GM21528 (cell line): ENCODE measurements around the gene PCYOX1L.
"Not testable (repeated sequence)": the region's sequence is repeated elsewhere in the genome, so short reads cannot be mapped to it uniquely, and the experiment has no call there.

Experiments used
- ATAC-seq: cut with Tn5 transposase; IDR thresholded peaks from one replicate; pipeline ENCODE4 v1.9.1; 2021; ENCODE audit warnings: mild to moderate bottlenecking, moderate library complexity; ENCODE audit not compliant: unreplicated experiment, low FRiP score

PCYOX1L gene

DNA sequence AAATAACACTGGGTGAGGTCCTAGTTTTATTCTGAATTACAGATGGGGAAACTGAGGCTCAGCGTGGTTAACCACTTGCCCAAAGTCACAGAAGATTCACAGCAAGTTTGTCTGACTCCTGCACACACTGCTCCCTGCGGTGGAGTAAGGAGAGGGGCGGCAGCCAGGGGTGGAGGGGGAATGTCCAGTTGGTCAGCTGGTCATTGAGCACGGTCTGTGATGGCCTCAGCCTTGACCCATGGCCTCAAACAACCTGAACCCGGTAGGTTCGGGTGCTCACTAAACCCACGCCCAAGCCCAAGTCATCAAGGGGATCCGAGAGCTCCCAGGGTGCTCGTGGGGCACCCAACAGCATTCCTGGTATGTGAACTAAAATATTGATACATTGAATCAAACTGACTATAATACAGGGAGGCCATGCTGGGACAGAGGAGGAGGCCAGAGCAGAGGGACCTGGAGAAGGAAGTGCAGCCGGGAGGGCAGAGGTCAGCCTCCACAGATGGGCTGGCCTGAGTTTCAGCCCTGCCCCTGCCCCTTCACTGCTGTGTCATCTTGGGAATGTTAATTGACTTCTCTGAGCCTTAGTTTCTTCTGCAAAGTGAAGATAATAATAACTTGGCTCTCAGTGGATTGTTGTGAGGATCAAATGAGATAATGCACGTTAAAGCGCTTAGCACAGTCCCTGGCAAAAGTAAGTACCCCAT is 24.8 kb downstream of the PCYOX1L start:
- ATAC-seq = no peak

DNA sequence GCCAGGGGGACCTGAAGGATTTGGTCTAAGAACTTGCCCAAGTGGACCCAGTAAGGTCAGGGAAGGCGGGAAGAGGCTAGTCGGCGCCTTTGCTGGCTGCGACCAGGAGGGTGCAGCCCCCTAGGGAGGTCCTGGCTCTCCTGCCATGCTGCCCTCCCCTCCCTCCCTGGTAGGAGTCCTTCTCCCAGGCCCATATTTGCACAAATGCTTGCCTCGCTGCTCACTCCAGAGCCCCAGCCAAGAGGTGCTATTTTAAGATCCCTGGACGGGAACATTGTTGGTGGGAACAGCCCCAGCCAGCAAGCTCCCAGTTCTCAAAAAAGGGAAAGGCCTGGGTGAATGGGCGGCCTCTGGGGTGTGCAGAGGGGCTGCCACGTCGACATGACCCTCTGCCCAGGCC is 25.6 kb downstream of the PCYOX1L start:
- no peak for ATAC-seq

DNA sequence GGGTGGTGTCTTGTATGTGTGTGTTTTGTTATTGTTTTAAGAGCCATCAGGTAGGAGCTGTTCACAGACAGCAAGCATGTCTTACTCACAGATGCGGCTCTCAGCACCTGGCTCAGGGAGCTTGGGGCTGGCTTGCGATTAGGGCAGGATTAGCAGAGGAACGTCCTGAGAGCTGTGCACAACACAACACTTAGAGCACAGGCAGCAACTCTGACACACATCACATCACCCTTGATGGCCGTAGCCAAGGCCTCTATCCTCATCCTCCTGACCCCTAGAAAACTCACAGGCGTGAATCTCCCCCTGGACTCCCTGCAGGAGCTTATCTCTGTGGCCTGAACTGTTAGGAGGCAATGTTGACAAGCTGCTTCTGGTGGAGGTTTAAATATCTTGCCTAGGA is 28.3 kb downstream of the PCYOX1L start:
- ATAC-seq = no peak

DNA sequence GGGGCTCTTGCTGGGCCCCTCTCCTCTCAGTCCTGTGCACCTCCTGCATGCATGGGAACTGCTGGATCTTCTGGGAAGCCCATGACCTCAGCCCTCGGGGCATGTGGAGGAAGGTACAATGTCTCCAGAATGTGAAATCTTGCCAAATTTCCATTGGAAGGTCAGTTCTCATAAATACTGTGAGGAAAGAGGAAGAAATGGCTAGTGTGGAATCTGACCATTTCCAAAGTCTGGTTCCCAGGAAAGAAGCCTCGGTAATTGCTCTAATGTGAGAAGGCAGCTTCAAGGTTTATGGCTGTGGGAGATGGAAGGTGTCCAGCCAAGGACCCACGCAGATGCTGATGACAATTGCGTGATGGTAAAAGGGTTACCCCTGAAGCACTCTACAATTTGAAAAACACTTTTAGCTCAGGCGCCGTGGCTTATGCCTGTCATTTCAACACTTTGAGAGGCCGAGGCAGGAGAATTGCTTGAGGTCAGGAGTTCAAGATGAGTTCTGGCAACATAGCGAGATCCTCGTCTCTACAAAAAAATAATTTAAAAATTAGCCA is 29.3 kb downstream of the PCYOX1L start:
- no peak for ATAC-seq

DNA sequence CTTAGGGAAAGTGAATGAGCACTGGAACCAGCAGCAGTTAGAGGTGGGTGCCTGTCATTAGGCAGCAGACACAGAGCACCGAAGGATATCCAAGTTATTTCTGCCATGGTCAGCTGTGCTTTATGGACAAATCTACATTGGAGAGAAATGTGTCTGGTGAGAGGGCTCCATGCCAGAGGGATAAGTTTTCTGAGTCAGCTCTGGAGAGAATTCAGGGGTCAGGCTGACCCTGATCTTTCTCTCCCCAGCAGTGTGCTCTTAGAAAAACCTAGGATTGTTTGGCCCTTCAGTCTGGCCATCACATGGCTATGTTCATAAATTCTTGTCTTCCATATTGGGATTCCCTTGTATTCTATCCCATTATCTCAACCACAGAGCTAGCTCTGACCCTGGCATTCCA is 30.1 kb downstream of the PCYOX1L start:
- no peak for ATAC-seq

DNA sequence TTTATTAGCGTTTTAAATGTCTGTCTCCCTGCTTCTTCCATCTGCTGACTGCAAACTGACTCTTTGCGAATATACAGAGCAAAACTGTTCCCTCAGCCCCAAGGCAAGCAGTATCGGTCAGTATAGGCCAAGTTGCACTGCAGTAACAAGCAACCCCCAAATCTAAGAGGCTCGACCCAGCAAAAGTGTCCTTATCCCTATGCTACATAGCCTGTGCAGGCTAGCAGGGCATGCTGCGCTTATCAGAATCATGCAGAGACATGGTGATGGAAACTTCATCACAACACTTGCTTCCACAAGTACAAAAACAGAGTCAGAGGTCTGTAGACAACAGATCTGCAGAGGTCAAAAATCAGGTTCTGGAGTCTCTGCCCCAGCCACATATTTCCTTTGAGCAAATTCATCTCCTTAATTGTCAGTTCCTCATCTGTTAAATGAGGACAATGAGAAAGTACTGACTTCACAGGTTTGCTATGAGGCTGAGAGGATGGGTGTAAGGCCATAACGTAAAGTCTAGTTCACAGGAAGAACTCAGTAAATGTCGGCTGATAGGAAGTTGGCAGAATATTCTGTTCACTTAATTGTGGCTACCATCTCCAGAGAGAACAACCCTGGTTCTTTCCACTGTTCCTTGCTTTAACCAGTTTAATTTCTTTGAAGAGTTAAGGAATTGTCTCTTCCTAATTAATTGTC is 30.8 kb downstream of the PCYOX1L start:
- no peak for ATAC-seq

DNA sequence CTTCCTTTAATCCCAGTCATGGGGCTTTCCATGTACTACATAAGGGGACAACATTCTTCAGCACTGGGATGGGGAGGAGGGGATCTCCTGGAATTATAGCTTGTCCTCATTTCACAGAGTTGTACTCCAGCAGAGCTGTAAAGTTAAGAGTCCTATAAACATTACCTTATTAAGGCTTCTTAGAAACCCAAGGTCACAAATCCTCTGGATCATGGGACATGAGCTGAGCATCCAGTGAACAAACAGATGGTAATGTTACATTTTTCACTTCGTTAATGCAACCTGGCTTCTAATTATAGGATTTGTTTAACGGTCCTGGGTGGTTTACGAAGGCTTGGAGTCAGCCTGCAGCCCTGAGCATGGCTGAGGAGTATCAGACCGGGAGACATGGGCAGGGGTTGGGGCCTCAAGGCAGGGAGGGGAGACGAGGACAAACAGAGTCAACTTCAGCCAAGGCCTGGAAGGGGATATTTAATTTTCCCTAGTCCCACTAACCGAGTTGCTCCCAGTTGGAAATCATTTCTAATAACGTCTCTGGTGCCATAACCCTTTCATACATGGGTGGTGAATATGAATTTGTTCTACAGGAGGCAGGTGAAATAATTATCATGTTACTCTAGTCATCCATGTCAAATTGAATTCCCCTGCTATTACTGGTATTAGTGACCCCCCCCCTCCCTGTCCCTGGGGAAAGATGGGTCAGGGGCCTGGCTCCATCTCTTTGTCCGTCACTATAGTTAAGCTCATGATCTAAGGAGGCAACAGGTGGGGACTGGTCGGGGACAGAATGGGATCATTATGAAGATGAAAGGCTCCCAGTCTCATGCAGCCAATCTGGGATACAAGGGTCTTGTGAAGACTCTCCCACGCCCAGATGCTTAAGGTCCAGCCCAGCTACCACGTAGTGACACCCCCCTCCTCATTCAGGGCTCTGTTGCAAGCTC is 32.0 kb downstream of the PCYOX1L start:
- no peak for ATAC-seq

DNA sequence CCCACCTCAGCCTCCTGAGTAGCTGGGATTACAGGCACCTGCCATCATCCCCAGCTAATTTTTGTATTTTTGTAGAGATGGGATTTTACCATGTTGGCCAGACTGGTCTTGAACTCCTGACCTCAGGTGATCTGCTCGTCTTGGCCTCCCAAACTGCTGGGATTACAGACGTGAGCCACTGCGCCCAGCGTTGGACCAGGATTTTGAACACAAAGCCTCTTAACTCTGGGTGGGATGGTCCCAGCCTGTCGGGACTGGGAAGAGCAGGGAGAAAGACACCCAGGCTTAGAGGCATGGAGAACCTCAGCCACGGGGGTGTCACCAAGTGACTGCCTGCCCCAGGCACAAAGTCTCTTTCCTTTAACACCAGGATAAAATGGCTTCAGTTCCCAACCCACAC is 33.2 kb downstream of the PCYOX1L start:
- not testable (repeated sequence) for ATAC-seq

DNA sequence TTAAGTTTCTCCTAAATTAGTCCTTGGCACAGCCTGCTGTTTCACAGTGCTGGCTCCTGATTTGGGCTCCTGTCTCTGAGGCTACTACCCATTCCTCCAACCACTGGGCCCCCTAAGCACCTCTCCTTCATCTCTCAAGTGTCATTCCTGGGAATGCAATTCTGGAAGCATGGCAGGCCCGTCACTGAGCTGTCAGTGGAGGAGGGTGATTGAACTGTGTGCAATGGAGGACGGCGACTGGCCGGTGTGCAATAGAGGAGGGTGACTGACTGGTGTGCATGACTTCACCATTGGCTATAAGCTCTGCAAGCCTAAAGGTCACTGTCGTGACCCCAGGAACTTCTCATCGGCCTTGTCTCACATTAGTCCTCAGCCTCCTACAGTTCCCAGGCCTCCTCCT is 33.7 kb downstream of the PCYOX1L start:
- ATAC-seq = no peak

DNA sequence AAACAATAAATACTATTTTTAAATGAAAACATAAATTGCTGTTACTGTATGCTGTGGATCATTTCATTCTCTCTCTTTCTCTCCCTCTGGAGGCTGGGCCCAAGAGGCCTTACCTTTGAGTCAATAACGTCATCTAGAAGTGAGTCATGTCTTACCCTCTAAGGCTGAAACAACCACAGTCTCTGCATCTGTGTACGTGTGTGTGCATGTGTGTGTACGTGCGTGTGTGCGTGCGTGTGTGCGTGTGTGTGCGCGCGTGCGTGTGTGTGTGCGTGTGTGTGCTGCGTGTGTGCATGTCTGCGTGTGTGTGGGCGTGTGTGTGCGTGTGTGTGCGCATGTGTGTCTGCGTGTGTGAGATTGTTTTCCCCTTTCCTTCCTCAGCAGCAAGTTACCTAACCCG is 34.9 kb downstream of the PCYOX1L start:
- ATAC-seq = no peak

DNA sequence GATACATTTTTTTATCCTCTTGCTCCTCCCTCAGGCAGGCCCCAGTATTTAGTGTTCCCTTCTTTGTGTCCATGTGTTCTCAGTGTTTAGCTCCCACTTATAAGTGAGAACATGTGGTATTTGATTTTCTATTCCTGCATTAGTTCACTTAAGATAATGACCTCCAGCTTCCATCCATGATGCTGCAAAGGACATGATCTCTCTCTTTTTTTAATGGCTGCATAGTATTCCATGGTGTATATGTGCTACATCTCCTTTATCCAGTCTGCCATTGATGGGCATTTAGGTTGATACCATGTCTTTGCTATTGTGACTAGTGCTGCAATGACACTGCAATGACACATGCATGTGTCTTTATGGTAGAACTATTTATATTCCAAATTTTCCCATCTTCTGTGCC is 37.1 kb downstream of the PCYOX1L start:
- ATAC-seq = not testable (repeated sequence)

DNA sequence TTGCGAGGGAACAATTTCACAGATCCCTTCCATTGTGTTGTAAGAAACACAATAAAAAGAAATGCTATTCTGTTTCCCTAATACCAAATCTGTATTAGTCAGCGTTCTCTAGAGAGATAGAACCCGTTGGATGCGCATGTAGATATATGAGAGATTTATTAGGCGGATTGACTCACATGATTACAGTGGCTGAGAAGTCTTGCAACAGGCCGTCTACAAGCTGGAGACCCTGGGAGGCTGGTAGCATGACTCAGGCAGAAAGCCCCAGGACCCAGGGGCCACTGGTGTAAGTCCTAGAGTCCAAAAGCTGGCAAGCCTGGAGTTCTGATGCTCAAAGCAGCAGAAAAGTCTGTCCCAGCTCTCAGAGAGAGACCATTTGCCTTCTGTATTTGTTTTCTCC is 39.7 kb downstream of the PCYOX1L start:
- ATAC-seq = no peak

DNA sequence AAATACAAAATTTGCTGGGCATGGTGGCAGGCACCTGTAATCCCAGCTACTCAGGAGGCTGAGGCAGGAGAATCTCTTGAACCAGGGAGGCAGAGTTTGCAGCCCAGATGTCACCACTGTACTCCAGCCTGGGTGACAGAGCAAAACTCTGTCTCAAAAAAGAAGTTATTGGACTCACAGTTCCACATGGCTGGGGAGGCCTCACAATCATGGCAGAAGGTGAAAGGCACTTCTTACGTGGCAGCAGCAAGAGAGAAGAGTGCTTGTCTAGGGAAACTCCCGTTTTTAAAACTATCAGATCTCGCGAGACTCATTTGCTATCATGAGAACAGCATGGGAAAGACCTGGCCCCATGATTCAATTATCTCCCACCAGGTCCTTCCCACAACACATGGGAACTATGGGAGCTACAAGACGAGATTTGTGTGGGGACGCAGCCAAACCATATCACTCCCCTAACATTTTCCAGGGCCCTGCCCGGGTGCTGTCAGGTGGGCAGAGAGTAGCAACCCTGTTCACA is 41.0 kb downstream of the PCYOX1L start:
- ATAC-seq = not testable (repeated sequence)

DNA sequence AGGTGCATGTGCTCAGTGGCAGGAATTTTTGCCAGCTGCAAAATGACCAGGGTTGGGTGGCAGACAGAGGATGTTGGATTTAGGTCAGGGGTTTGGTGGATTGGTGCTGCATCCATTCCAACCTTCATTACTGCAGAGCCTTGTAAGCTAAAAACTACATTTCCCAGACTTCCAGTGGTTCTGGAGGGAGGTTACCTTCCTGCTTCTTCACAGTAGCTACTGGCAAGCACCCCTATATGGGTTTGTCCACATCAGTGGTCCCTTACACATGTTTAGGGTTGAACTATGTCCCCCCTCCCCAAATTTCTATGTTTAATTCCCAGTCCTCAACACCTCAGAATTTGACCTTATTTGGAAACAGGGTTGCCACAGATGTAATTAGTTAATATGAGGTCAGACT is 41.9 kb downstream of the PCYOX1L start:
- no peak for ATAC-seq

DNA sequence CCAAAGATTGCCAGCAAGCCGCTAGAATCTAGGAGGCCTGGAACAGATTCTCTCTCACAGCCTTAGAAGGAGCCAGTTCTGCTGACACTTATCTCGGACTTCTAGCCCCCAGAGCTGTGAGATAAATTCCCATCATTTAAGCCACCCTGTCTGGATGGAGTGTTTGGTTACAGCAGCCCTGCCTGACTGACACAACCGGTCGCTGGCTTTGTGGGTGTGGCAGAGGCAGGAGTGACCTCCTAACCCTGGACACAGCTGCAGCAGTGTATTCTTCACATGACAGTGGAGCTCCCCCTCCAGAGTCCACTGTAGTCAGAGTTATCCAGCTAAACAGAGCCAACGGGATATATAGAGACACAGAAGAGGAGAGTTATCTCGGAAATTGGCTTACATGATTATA is 42.5 kb downstream of the PCYOX1L start:
- no peak for ATAC-seq

DNA sequence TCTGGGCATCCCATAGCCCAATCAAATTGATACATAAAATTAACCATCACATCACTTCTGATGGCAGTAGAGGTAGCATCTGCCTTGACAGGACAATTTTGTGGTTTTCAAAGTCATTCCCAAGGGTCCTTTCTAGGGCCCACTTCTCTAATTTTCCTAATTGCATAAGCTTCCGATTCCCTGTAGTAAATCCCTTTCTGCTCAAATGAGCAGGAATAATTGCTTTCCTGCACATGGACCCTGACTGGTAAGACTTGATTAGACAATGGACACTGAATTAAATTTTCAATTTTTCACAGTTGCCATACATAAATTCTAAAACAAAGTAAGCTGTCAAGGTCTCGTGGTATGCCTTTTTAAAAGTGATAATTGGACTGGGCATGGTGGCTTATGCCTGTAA is 43.2 kb downstream of the PCYOX1L start:
- ATAC-seq = no peak

DNA sequence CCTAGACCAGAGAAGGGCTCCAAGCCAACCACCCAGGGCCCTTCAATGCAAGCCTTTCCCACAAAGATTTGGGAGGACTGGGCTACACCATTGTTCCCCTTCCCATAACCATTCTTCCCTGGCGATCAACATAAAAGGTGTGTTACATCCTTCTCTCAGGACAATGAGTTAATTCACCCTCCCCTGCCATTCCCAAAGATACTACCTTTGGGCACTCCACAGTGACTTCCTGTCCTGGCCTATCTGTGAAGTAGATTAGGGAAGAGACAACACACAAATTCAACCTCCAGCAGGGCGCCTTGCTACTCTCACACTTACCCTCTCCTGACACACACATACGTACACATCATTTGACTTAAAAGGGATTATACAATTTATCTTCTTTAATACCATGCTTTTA is 44.4 kb downstream of the PCYOX1L start:
- ATAC-seq = no peak

DNA sequence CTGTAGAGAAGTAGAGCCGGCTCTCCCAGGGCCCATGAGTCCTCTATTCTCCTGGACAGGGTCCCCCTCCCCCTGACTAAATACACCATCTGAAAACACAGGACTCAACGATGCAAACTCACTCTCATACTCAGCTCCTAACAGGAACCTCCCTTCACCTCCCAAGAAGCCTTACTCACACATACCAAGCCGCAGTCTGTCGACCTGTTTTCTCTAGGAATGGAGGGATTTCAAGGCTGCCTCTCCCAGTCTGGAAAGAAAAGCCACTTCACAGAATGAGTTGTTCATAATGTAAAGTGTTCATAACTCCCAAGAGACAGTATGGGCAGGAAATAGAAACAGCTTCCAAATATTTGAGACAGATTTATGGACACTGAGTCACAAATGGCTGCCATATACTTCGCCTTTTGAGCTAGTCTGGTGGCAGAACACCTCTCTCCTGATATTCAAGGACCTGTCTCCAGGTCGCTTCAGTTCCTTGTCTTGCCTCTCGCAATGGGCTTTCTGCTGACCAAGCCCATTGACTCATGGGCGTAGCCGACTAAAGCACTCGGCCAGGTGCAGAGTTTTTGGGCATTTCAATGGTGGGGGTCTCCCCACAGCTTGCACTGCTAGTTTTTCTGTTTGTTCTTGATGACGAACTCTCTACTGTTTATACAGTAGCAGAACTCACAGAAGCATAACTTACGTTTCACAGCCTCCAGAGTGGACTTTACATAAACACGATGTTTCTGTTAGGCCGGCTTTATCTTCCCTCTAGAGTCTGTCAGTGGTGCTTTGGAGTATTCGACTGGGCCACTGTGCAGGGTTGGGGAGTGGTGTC is 46.3 kb downstream of the PCYOX1L start:
- no peak for ATAC-seq

DNA sequence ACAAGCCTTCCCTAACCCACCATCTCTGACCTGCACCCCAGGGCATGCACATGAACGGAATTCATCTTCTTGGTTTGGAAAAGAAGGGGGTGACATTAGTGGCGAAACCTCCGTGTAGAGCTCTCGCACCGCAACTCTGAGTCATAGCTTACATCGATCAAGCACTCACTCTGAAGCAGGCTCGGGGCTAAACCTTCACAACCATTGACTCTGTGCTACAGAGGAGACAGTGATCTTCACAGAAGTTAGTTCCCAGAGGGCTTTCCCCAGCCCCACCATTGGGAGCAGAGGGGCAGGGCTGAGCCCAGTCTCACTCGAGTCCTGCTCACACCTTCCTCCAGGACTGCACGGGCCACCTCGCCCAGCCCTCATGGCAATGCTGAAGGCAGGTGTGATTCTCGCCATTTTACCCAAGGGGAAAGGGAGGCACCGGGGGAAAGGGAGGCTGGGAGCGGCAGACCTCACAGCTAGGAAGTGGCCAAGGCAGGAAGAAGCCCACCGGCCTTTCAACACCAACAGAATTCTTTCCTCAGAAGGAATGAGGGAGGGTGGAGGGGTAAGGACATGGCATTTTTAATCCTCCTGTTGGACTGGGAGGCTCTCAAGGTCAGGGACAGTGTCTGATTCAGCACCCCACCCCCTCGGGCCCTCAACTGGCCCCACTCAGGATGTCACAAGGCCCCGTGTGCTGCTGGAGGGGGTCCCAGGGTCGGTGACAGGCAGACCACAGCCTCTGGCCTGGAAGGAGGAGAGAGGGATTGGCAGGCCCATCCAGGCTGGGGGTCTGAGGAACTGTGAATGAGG is 47.1 kb downstream of the PCYOX1L start:
- ATAC-seq = no peak
